GM18870 (cell line): Measurements from ENCODE around the gene PRRT4.

Experiments
- ATAC-seq: cut with Tn5 transposase; IDR thresholded peaks from one replicate; pipeline ENCODE4 v1.9.1; 2021; ENCODE audit warnings: moderate library complexity; ENCODE audit not compliant: unreplicated experiment

The PRRT4 gene

GRCh38 chr7:128376077-128376476 is 14.6 kb upstream of the PRRT4 start:
- no peak for ATAC-seq

DNA sequence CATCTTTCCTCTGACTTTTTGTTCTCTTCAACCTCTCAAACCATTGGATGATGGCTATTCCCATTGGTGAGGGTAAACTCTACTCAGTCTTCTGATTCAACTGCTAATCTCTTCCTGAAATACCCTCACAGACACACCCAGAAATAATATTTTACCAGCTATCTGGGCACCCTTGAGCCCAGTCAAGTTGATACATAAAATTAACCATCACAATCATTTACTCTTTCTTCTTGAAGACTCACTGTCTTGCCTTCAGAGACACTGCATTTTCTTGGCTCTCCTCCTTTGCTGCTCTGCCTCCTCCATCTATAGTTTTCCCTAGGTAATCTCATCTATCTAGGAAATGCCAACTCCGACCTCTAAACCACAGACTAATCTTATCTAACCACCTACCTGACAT is 12.6 kb upstream of the PRRT4 start:
- no peak for ATAC-seq

DNA sequence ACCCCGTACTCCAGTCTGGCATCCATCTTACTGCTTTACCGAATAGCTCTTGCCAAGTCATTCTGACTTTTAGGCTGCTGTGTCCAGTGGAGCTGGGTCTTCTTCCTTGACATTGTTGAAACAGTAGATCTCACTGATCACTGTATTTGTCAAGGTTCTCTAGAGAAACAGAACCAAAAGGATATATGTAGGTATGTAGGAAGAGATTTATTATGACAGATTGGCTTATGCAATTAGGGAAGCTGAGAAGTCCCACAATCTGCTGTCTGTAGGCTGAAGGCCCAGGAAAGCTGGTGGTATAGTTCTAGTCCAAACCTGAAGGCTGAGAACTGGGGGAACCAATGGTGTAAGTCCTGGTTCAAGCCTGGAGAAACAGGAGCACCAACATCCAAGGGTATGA is 12.1 kb upstream of the PRRT4 start:
- no peak for ATAC-seq

GRCh38 chr7:128370491-128370890 is 9.0 kb upstream of the PRRT4 start:
- no peak for ATAC-seq

DNA sequence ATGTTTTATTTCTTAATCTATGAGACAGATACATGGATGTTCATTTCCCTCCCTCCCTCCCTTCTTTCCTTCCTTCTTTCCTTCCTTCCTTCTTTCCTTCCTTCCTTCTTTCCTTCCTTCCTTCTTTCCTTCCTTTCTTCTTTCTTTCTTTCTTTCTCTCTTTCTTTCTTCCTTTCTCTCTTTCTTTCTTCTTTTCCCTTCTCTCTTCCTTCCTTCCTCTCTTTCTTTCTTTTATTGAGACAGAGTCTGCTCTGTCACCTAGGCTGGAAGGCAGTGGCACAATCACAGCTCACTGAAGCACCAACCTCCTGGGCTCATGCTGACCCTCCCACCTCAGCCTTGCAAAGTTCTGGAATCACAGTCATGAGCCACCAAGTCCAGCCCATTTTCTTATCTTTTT is 5.5 kb upstream of the PRRT4 start:
- ATAC-seq, result no peak

DNA sequence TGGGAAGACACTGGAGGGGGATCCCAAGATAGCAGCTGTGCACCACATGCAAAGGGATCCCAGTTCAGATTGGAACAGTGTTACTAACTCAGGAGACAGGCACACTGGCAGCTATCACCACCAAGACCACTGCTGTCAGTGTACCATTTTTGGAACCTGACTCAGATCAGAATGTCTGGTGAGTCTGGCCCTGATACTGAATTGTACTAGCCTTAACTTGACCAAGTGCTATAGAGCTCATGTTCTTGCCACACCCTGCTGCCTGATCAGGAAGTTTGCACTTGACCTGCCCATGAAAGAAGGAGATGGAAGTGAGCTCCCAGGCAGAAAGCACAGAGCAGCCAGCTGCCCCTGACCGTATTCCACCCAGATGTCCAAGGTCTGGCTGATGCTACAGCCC is 4.8 kb upstream of the PRRT4 start:
- no peak for ATAC-seq

DNA sequence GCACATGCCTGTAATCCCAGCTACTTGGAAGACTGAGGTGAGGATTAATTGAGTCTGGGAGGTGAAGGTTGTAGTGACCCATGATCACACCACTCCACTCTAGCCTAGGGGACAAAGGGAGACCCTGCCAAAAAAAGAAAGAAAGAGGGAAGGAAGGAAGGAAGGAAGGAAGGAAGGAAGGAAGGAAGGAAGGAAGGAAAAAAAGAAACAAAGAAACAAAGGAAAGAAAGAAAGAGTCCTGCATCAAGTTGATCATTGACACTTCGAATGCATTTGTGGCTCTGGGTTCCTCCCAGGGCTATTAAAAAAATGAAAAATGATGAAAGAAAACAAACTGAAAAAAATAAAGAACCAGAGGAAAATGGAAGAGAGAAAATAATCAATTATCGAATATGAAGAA is 3.9 kb upstream of the PRRT4 start:
- no peak for ATAC-seq

GRCh38 chr7:128364166-128364870 is 2.8 kb upstream of the PRRT4 start:
- no peak for ATAC-seq

GRCh38 chr7:128363261-128363721 is 1.8 kb upstream of the PRRT4 start:
- no peak for ATAC-seq

DNA sequence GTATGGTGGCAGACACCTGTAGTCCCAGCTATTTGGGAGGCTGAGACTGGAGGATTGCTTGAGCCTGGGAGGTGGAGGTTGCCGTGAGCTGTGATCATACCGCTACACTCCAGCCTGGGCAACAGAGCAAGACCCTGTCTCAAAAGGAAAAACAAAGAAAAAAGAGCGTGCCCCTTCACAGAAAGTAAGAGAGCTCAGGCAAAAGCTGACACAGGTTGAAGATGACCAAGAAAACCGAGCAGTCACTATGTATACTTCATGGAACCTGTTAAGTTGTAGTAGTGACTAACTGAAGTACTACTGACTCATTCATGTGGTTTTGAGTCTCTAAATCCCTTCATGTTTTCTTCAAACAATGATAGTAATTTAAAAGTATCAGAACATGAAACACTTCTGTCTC is 1.2 kb upstream of the PRRT4 start:
- ATAC-seq, result no peak

DNA sequence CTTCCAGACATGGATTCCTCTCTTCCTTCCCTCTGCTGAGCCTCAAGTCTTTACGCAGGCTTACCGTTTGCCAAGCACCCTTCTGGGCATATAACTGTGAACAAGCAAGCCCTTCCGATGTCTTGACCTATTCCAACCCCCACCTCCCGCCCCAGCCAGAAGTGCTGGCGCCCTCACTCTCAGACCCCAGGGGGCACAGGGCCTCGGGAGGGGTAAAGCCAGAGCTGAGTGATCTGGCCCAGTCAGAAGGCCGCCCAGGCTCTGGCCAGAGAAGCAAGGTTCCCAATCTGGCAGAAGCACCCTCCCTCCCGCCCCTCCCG is 1.2 kb downstream of the PRRT4 start:
- no peak for ATAC-seq

GRCh38 chr7:128359939-128360338 is 1.6 kb downstream of the PRRT4 start:
- no peak for ATAC-seq

GRCh38 chr7:128359336-128359735 is 2.2 kb downstream of the PRRT4 start:
- ATAC-seq, result no peak

DNA sequence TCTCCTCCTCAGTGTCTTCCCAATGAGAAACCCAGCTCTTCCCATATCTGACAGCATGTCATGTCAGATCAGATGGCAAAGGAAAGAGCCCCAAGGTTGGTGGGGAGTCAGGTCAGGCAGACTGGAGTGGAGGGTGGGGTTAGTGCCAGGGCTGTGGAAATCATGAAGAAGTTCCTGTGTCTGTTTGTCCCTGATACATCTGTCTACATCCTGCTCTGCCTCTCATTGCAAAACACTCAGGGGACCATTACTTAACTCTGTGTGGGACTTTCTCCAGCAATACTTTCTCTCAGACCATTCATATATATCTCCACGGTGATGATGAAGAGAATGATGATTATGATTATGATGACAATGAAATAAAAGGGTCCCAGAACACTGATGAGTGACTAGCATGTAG is 3.3 kb downstream of the PRRT4 start:
- no peak for ATAC-seq

- no peak for ATAC-seq
Observed at GRCh38 chr7:128357217-128357613, 4.3 kb downstream of the PRRT4 start.

GRCh38 chr7:128356546-128357216 is 4.8 kb downstream of the PRRT4 start:
- ATAC-seq, result no peak

DNA sequence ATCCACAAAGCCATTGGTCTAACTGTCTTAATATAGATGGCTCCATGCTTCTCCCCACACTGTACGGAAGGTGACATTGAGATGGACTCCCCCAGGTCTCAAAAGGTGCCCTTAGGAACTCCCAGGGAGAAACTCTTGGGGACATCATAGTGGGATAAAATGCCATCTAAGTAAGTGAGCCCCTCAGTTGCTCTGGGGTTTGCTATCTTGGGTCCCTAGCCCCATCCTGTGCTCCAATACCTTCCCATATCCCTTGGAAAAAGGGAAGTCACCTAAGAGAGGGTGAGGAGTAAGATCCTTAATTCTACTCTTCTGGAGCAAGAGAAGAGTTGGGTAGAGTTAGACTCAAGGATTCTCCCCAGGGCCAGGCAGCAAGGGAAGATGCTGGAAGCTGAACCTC is 7.9 kb downstream of the PRRT4 start:
- no peak for ATAC-seq

DNA sequence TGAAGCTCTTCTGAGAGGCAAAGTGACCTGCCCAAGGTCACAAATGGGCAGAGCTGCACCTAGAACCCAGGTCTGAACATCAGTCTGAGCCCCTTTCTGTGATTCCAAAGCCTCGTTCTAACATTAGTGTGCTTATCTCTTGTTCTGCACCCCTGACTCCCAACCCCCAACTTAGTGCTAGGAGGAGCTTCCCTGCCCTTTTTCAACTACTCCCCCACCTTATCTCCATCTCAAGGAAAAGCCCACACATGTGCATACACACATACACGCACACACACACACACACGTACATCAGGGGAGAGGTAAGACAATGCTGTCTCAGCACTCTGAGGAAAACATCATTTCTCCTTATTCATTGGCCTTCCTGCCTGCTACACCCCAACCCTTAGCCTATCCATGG is 8.3 kb downstream of the PRRT4 start:
- no peak for ATAC-seq

DNA sequence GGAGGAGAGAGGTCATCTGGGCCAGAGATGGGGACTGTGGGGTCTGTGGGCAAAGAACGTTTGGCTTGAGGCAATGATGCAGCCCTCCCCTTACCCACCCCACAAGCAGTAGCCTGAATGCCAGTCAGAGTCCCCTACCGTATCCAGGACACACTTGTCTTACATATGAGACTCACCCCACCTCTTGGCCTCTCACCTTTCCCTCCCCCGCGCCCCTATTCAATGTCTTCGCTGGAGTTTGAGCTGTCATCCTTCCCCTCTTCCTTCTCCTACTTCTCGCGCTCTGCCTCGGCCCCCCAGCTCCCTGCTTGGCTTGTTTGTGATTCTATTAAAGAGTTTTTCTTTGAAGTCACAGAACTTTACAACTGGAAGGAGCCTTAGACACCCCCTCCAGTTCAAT is 8.9 kb downstream of the PRRT4 start:
- ATAC-seq, result no peak

GRCh38 chr7:128352153-128352537 is 9.3 kb downstream of the PRRT4 start:
- no peak for ATAC-seq

- ATAC-seq, result no peak
Observed at GRCh38 chr7:128351296-128352152, 10.0 kb downstream of the PRRT4 start.

DNA sequence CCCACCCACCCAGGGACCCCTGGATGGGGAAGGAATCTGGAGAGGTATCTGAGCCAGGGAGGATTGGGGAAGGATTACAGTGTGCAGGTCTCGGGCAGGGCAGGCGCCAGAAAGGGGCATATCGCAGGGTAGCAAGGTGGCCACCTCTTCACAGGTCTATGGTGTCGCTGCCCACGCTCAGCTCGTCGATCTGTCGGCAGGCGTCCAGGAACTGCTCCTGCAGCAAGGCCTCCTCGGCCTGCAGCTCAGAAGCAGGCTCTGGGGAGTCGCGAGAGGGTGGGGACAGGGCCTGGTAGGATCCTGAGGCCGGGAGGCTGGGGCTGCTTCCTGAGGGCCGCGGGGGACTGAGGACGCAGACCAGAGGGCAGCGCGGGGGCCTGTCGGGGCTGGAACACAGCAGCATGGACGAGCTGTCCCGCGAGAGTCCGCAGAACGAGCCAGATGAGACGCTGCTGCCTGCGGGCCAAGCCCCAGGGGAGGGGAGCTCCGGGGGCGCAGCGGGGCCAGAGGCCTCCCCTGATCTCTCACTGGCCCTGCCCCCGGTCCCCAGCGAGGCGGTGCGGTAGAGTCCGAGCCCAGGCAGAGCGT is 10.7 kb downstream of the PRRT4 start:
- no peak for ATAC-seq
